CD14-positive monocyte (primary cell): ENCODE data around the gene MATK. TPM values are rescaled to one million over a fixed set of nuclear protein-coding genes. Genes with fewer than 3 reads are reported as not detected.

Experiments used
- DNase-seq, 3 donors: peaks; one replicate each; pipeline ENCODE4 v3.0.0-alpha.2; 2011 to 2022
- H2AFZ ChIP-seq: 2 replicates; pipeline ENCODE4 v1.6.0; 2012; ENCODE audit warnings: mild to moderate bottlenecking, low read depth, low read length, inconsistent platforms; ENCODE audit not compliant: insufficient read depth, poor library complexity, severe bottlenecking
- H3K27ac ChIP-seq, 2 donors: 1 replicate in 1 of 2; 2 replicates in 1 of 2; pipeline ENCODE4 v1.5.1; 2012 to 2013; ENCODE audit warnings: low read length in 2 of 2, control low read depth in 1 of 2, inconsistent platforms in 1 of 2, low read depth in 1 of 2, mild to moderate bottlenecking in 1 of 2
- H3K27me3 ChIP-seq, 2 donors: one replicate each; pipeline versions ENCODE4 v1.6.0 to v1.6.1; 2011 to 2013; ENCODE audit warnings: low read length in 2 of 2; ENCODE audit not compliant: control insufficient read depth in 2 of 2, insufficient read depth in 2 of 2
- H3K36me3 ChIP-seq, 2 donors: replicated peaks in 1 of 2; 1 replicate in 1 of 2; 2 replicates in 1 of 2; pipeline versions ENCODE4 v1.5.1 to v1.6.1; 2012 to 2013; ENCODE audit warnings: low read length in 2 of 2, control low read depth in 1 of 2, inconsistent platforms in 1 of 2, mild to moderate bottlenecking in 1 of 2; ENCODE audit not compliant: insufficient read depth in 2 of 2, control insufficient read depth in 1 of 2
- H3K4me1 ChIP-seq, 2 donors: 1 replicate in 1 of 2; 2 replicates in 1 of 2; pipeline versions ENCODE4 v1.5.1 to v1.6.1; 2012 to 2013; ENCODE audit warnings: low read length in 2 of 2, control low read depth in 1 of 2, inconsistent platforms in 1 of 2, mild to moderate bottlenecking in 1 of 2, moderate library complexity in 1 of 2; ENCODE audit not compliant: insufficient read depth in 2 of 2, control insufficient read depth in 1 of 2
- H3K4me2 ChIP-seq: replicated peaks from 2 replicates; pipeline ENCODE3; 2012; ENCODE audit warnings: low read length, moderate library complexity, mild to moderate bottlenecking; ENCODE audit not compliant: poor library complexity, severe bottlenecking; ENCODE audit errors: extremely low read depth
- H3K4me3 ChIP-seq, 3 experiments: fragments of 200-600 bp in 1 of 3; sonication (generic) in 1 of 3; replicated peaks in 1 of 3; 1 replicate in 2 of 3; 2 replicates in 1 of 3; pipeline ENCODE4 v1.5.1; 2011 to 2013; ENCODE audit warnings: low read length in 3 of 3, mild to moderate bottlenecking in 3 of 3, control low read depth in 2 of 3, low read depth in 2 of 3, inconsistent platforms in 1 of 3, moderate library complexity in 1 of 3
- H3K79me2 ChIP-seq: 2 replicates; pipeline ENCODE4 v1.6.0; 2012; ENCODE audit warnings: mild to moderate bottlenecking, control low read depth, inconsistent platforms, low read length, moderate library complexity; ENCODE audit not compliant: insufficient read depth
- H3K9ac ChIP-seq: 2 replicates; pipeline ENCODE4 v1.6.0; 2017; ENCODE audit warnings: low read length, mild to moderate bottlenecking; ENCODE audit not compliant: insufficient read depth, poor library complexity, severe bottlenecking
- H3K9me3 ChIP-seq, 2 donors: replicated peaks in 1 of 2; 1 replicate in 1 of 2; 2 replicates in 1 of 2; pipeline versions ENCODE4 v1.5.1 to v1.6.1; 2012 to 2013; ENCODE audit warnings: low read length in 2 of 2, control low read depth in 1 of 2; ENCODE audit not compliant: control insufficient read depth in 1 of 2, insufficient read depth in 1 of 2
- H4K20me1 ChIP-seq: 2 replicates; pipeline ENCODE4 v1.6.0; 2012; ENCODE audit warnings: mild to moderate bottlenecking, low read length, control low read depth, moderate library complexity; ENCODE audit not compliant: insufficient read depth
- H3K27ac Mint-ChIP-seq, 7 donors: one replicate each; pipeline ENCODE4 v1.8.0; 2020; ENCODE audit warnings: mild to moderate bottlenecking in 7 of 7, mixed read lengths in 7 of 7, moderate library complexity in 6 of 7, inconsistent platforms in 2 of 7
- H3K27me3 Mint-ChIP-seq, 3 donors: one replicate each; pipeline ENCODE4 v1.8.0; 2021 to 2022; ENCODE audit warnings: low read depth in 3 of 3, mild to moderate bottlenecking in 3 of 3, mixed read lengths in 3 of 3, moderate library complexity in 3 of 3, inconsistent platforms in 1 of 3
- H3K36me3 Mint-ChIP-seq, 2 donors: one replicate each; pipeline ENCODE4 v1.8.0; 2020; ENCODE audit warnings: mixed read lengths in 2 of 2, inconsistent platforms in 1 of 2, mild to moderate bottlenecking in 1 of 2
- H3K4me1 Mint-ChIP-seq: one replicate; pipeline ENCODE4 v1.8.0; 2020; ENCODE audit warnings: mild to moderate bottlenecking, mixed read lengths
- H3K4me3 Mint-ChIP-seq, 2 donors: one replicate each; pipeline ENCODE4 v1.8.0; 2020; ENCODE audit warnings: mild to moderate bottlenecking in 2 of 2, mixed read lengths in 2 of 2, moderate library complexity in 1 of 2
- H3K9me3 Mint-ChIP-seq, 7 donors: one replicate each; pipeline ENCODE4 v1.8.0; 2020 to 2022; ENCODE audit warnings: mixed read lengths in 7 of 7, mild to moderate bottlenecking in 6 of 7, moderate library complexity in 6 of 7, inconsistent platforms in 2 of 7
- CTCF ChIP-seq: fragments of 200-600 bp; IDR thresholded peaks from one replicate; pipeline ENCODE4 v1.8.0; 2022; ENCODE audit warnings: antibody characterized with exemption, mild to moderate bottlenecking
- WGBS: methylation state at CpG from one replicate; pipeline ENCODE4 v1.1.5; 2013; ENCODE audit warnings: missing lambda C conversion rate; ENCODE audit not compliant: insufficient coverage; 5-methylcytosine and 5-hydroxymethylcytosine counted together
- intact Hi-C, 2 donors: fragments of 100-400 bp; cut with micrococcal nuclease; formaldehyde crosslinking; loops; one replicate each; pipeline versions ENCODE4 v1.15.0 to v1.15.1; 2023
- polyA plus RNA-seq, 3 donors: library from polyadenylated mRNA; depleted of rRNA in 1 of 3; unstranded in 2 of 3; stranded (reverse) in 1 of 3; fragments of 300-500 nt in 2 of 3; fragments of >200 nt in 1 of 3; fragmentation: Illumina TruSeq in 2 of 3; gene quantifications; 1 replicate in 2 of 3; 2 replicates in 1 of 3; pipeline ENCODE4 v1.2.3, GENCODE V29; 2012 to 2021

MATK gene
- polyA plus RNA-seq, 3 donors, result 0.20 to 0.44 (median 0.35) TPM

- Histone ChIP-seq H3K79me2 (no peaks in the 10 kb centered on the region), H4K20me1 (no peaks in the 10 kb centered on the region), H3K4me2 (no peak overlapping the region), H3K9ac (no peak overlapping the region), H3K27ac (no peak overlapping the region), H3K9me3 (peaks cover 7 to 9% of the 10 kb centered on the region in 2 donors), H3K4me3 (no peak overlapping the region), H2AFZ (no peak overlapping the region), H3K4me1 (peaks cover 8 to 12% of the 10 kb centered on the region in 2 donors), H3K27me3 (peaks cover 10 to 34% of the 10 kb centered on the region in 2 donors), H3K36me3 (no peaks in the 10 kb centered on the region)
- H3K4me3 Mint-ChIP-seq, result no peak overlapping the region
- peak overlapping the region in 1 of 7 donors; percentile 83 for H3K27ac Mint-ChIP-seq
- 98% methylated on average over 14 of the region's 24 CpGs for WGBS
- TF ChIP-seq CTCF, result no peak
- intact Hi-C loops, result no loop called here
- peaks cover 7% of the 10 kb centered on the region for H3K4me1 Mint-ChIP-seq
- peaks cover 44 to 51% (median 48%) of the 10 kb centered on the region in 3 donors for H3K27me3 Mint-ChIP-seq
- no peak for DNase-seq
- peaks cover 0 to 9% (median 3%) of the 10 kb centered on the region in 7 donors for H3K9me3 Mint-ChIP-seq
- peaks cover 0 to 2% of the 10 kb centered on the region in 2 donors for H3K36me3 Mint-ChIP-seq
Observed at GRCh38 chr19:3803114-3803888, 17.1 kb upstream of the MATK start.

DNA sequence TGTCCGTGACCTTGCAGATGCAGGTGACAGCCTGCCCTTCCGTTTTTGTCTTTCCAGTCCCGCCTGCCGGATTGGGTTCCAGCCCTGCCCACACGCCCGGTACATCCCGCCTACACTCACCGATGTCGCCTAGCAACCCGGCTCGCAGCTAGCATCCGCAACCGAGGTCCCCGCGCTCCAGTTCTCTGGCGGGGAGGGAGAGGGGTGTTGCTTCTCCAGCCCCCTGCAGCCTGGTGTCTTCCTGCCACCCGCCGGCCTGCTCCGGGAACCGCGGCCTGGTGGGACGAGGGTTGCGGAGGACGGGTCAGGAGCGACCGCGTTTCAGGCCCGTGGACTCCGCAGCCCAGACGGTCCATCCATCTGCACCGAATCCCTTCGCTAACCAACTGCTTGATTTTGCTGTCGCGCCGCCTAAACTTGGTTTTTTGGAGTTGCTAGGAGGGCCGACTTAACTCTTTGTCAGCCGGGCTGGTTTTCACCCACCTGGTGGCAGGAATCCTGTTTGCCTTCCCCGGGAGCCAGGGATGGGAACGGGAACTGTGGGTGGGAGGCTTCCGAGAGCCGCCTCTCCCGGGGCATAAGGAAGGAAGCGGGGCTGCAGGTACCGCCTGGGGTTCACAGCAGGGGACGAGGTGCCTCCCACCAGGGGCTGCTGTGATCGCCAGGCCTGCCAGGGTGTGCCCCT lies 15.4 kb upstream of the MATK start:
- no peak for DNase-seq
- intact Hi-C loops, result no loop called here
- Mint-ChIP-seq H3K36me3 (peaks cover 0 to 2% of the 10 kb centered on the region in 2 donors), H3K4me1 (peaks cover 7% of the 10 kb centered on the region), H3K4me3 (peak overlapping the region; percentile 47 to 73), H3K27ac (peak overlapping the region in 1 of 7 donors; percentile 75), H3K9me3 (peaks cover 4 to 17% (median 6%) of the 10 kb centered on the region in 7 donors), H3K27me3 (peaks cover 50 to 55% (median 53%) of the 10 kb centered on the region in 3 donors)
- WGBS, result under 1% methylated on average over 35 of the region's 46 CpGs
- Histone ChIP-seq H3K36me3 (no peaks in the 10 kb centered on the region), H3K79me2 (no peaks in the 10 kb centered on the region), H3K27me3 (peaks cover 10 to 34% of the 10 kb centered on the region in 2 donors), H3K4me2 (no peak overlapping the region), H3K9ac (no peak overlapping the region), H4K20me1 (no peaks in the 10 kb centered on the region), H3K4me3 (no peak overlapping the region), H3K27ac (no peak overlapping the region), H3K4me1 (peaks cover 8 to 12% of the 10 kb centered on the region in 2 donors), H3K9me3 (peaks cover under 1 to 4% of the 10 kb centered on the region in 2 donors), H2AFZ (peak overlapping the region; percentile 8)
- TF ChIP-seq CTCF, result no peak
